ENCODE measurements around the gene ERP29.

GRCh38 chr12:112010415-112011344 lies 2.5 kb upstream of the ERP29 start:
- TF ChIP-seq CTCF (IDR thresholded peaks at IDR 0.05; ENCODE audit: poor library complexity, severe bottlenecking) (no peak), RAD21 (conservative IDR thresholded peaks at IDR 0.05) (no peak), POLR2AphosphoS5 (IDR thresholded peaks at IDR 0.05) (no peak), EP300 (conservative IDR thresholded peaks at IDR 0.05; ENCODE audit: poor library complexity, severe bottlenecking) (no peak), EZH2 (IDR thresholded peaks at IDR 0.05; ENCODE audit: borderline replicate concordance, insufficient read depth, low read length, poor library complexity, severe bottlenecking) (no peak), REST (IDR thresholded peaks at IDR 0.05; ENCODE audit: borderline replicate concordance) (no peak), MXI1 (conservative IDR thresholded peaks at IDR 0.05; ENCODE audit: poor library complexity, severe bottlenecking) (no peak)

Measured in neural cell (in vitro differentiated cells).